Suprapubic skin (tissue), 4 donors: ENCODE data around the gene CST3.

Experiments used
- EP300 ChIP-seq: sonication (generic); formaldehyde crosslinking; IDR thresholded peaks from one replicate; pipeline ENCODE4 v1.6.1; 2017; ENCODE audit warnings: antibody characterized with exemption
- POLR2A ChIP-seq, 2 donors: fragments of 450-650 bp; IDR thresholded peaks; one replicate each; pipeline ENCODE4 v1.6.1; 2017; ENCODE audit warnings: antibody characterized with exemption in 2 of 2, mild to moderate bottlenecking in 2 of 2, moderate library complexity in 2 of 2
- POLR2AphosphoS5 ChIP-seq, 3 donors: sonication (generic); formaldehyde crosslinking; IDR thresholded peaks; one replicate each; pipeline ENCODE4 v1.6.1; 2017; ENCODE audit warnings: antibody characterized with exemption in 3 of 3
- TF ChIP-seq, protein P1 (sequence below), 2 donors: fragments of 200-600 bp in 1 of 2; fragments of 450-650 bp in 1 of 2; sonication (generic) in 1 of 2; IDR thresholded peaks; one replicate each; pipeline ENCODE4 v1.5.1; 2016 to 2019; ENCODE audit warnings: antibody characterized with exemption in 2 of 2, mild to moderate bottlenecking in 1 of 2, moderate library complexity in 1 of 2

DNA sequence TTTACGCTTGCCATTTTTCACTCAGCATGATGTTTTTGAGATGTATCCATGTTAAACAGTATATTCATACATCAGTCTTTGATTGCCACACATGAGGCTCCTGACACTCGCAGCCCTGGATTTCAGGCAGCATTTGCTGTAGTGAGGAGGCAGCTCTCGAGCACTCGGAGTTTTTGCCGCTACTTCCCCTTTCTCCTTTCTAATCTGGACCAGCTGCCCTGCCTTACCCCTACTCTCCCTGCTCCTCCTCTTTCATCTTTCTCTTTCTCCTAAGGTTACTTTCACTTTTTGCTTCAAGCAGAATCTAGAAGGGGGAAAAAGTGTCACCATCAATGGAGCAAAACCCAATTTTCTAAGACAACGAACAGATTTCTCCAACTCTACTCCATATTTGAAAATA lies 5.9 kb upstream of the CST3 start:
- TF ChIP-seq, protein P1, sequence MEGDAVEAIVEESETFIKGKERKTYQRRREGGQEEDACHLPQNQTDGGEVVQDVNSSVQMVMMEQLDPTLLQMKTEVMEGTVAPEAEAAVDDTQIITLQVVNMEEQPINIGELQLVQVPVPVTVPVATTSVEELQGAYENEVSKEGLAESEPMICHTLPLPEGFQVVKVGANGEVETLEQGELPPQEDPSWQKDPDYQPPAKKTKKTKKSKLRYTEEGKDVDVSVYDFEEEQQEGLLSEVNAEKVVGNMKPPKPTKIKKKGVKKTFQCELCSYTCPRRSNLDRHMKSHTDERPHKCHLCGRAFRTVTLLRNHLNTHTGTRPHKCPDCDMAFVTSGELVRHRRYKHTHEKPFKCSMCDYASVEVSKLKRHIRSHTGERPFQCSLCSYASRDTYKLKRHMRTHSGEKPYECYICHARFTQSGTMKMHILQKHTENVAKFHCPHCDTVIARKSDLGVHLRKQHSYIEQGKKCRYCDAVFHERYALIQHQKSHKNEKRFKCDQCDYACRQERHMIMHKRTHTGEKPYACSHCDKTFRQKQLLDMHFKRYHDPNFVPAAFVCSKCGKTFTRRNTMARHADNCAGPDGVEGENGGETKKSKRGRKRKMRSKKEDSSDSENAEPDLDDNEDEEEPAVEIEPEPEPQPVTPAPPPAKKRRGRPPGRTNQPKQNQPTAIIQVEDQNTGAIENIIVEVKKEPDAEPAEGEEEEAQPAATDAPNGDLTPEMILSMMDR (IDR thresholded peaks at IDR 0.05), result no peak
- TF ChIP-seq POLR2A (IDR thresholded peaks at IDR 0.05) (no peak), POLR2AphosphoS5 (IDR thresholded peaks at IDR 0.05) (no peak), EP300 (no peak)
